ENCODE data around the gene TSLP.

TSLP gene

GRCh38 chr5:111095982-111096381 is 24.5 kb downstream of the TSLP start:
- peaks cover 5% of the 10 kb centered on the region for H3K79me2 ChIP-seq (ENCODE audit: control insufficient read depth, insufficient read depth, low read length, poor library complexity)
- no peak overlapping the region for H2AK5ac ChIP-seq (ENCODE audit: low read length)
- no peaks in the 10 kb centered on the region for H3K9me3 ChIP-seq (ENCODE audit: insufficient read depth, low read depth, low read length)
- H3K36me3 ChIP-seq (ENCODE audit: control insufficient read depth in 1 of 2, insufficient read depth in 2 of 2, low read length in 2 of 2): peaks cover 1 to 8% of the 10 kb centered on the region in 2 experiments
- no peak overlapping the region for H2AFZ ChIP-seq (ENCODE audit: insufficient read depth, low read length, poor library complexity)
- no peak for DNase-seq
- no peak overlapping the region for H3K4me2 ChIP-seq (ENCODE audit: low read length)
- no peak overlapping the region for H2BK120ac ChIP-seq (ENCODE audit: insufficient read depth, low read length, poor library complexity)
- H3K9ac ChIP-seq (ENCODE audit: low read length): no peak overlapping the region
- H3K18ac ChIP-seq (ENCODE audit: low read length): no peak overlapping the region
- no peak overlapping the region for H4K8ac ChIP-seq (ENCODE audit: low read depth, low read length)
- H3K4me1 ChIP-seq (ENCODE audit: control insufficient read depth in 1 of 2, insufficient read depth in 2 of 2, low read length in 2 of 2): no peaks in the 10 kb centered on the region
- no peak overlapping the region for H2BK5ac ChIP-seq (ENCODE audit: low read depth, low read length, poor library complexity)
- no peak overlapping the region for H4K91ac ChIP-seq (ENCODE audit: low read depth, low read length)
- peaks cover 4% of the 10 kb centered on the region for H3K79me1 ChIP-seq (ENCODE audit: low read length)
- H3K4me3 ChIP-seq (ENCODE audit: low read depth, low read length): no peak overlapping the region
- H2BK12ac ChIP-seq (ENCODE audit: low read length): no peak overlapping the region
- H3K27ac ChIP-seq (ENCODE audit: low read depth, low read length): no peak overlapping the region
- H3K4ac ChIP-seq (ENCODE audit: low read depth, low read length): no peak overlapping the region
- no peak overlapping the region for H3K14ac ChIP-seq (ENCODE audit: low read length)
- H4K12ac ChIP-seq (ENCODE audit: low read depth, low read length): no peak overlapping the region
- WGBS (ENCODE audit: extremely low coverage, insufficient coverage, insufficient read length): no CpG with 5 or more reads among the region's 1 CpG
- no peaks in the 10 kb centered on the region for H3K27me3 ChIP-seq (ENCODE audit: insufficient read depth, low read length)
- H3K23ac ChIP-seq (ENCODE audit: low read length): no peak overlapping the region

- Histone ChIP-seq H3K4me2 (ENCODE audit: low read length) (no peak overlapping the region), H3K36me3 (ENCODE audit: control insufficient read depth in 1 of 2, insufficient read depth in 2 of 2, low read length in 2 of 2) (peaks cover 1 to 11% of the 10 kb centered on the region in 2 experiments), H3K79me2 (ENCODE audit: control insufficient read depth, insufficient read depth, low read length, poor library complexity) (no peaks in the 10 kb centered on the region), H4K91ac (ENCODE audit: low read depth, low read length) (no peak overlapping the region), H3K9ac (ENCODE audit: low read length) (no peak overlapping the region), H2BK120ac (ENCODE audit: insufficient read depth, low read length, poor library complexity) (no peak overlapping the region), H3K79me1 (ENCODE audit: low read length) (no peaks in the 10 kb centered on the region), H3K23ac (ENCODE audit: low read length) (no peak overlapping the region), H2AFZ (ENCODE audit: insufficient read depth, low read length, poor library complexity) (no peak overlapping the region), H2BK12ac (ENCODE audit: low read length) (no peak overlapping the region), H3K4me3 (ENCODE audit: low read depth, low read length) (no peak overlapping the region), H3K27ac (ENCODE audit: low read depth, low read length) (no peak overlapping the region), H3K14ac (ENCODE audit: low read length) (no peak overlapping the region), H4K12ac (ENCODE audit: low read depth, low read length) (no peak overlapping the region), H3K27me3 (ENCODE audit: insufficient read depth, low read length) (no peaks in the 10 kb centered on the region), H4K8ac (ENCODE audit: low read depth, low read length) (no peak overlapping the region), H3K18ac (ENCODE audit: low read length) (no peak overlapping the region), H2BK5ac (ENCODE audit: low read depth, low read length, poor library complexity) (no peak overlapping the region), H3K4me1 (ENCODE audit: control insufficient read depth in 1 of 2, insufficient read depth in 2 of 2, low read length in 2 of 2) (no peaks in the 10 kb centered on the region), H3K4ac (ENCODE audit: low read depth, low read length) (no peak overlapping the region), H3K9me3 (ENCODE audit: insufficient read depth, low read depth, low read length) (no peaks in the 10 kb centered on the region), H2AK5ac (ENCODE audit: low read length) (no peak overlapping the region)
- no CpG with 5 or more reads among the region's 1 CpG for WGBS (ENCODE audit: extremely low coverage, insufficient coverage, insufficient read length)
- DNase-seq: no peak
These were observed 27.7 kb downstream of the TSLP start for GRCh38 chr5:111099058-111099778.

GRCh38 chr5:111106320-111106948 is 34.9 kb downstream of the TSLP start:
- Histone ChIP-seq H2AK5ac (ENCODE audit: low read length) (no peak overlapping the region), H3K36me3 (ENCODE audit: control insufficient read depth in 1 of 2, insufficient read depth in 2 of 2, low read length in 2 of 2) (peaks cover 0 to 6% of the 10 kb centered on the region in 2 experiments), H3K23ac (ENCODE audit: low read length) (no peak overlapping the region), H3K4me3 (ENCODE audit: low read depth, low read length) (no peak overlapping the region), H3K27me3 (ENCODE audit: insufficient read depth, low read length) (no peaks in the 10 kb centered on the region), H3K14ac (ENCODE audit: low read length) (no peak overlapping the region), H3K79me2 (ENCODE audit: control insufficient read depth, insufficient read depth, low read length, poor library complexity) (no peaks in the 10 kb centered on the region), H3K9ac (ENCODE audit: low read length) (no peak overlapping the region), H2AFZ (ENCODE audit: insufficient read depth, low read length, poor library complexity) (no peak overlapping the region), H3K4ac (ENCODE audit: low read depth, low read length) (no peak overlapping the region), H3K4me2 (ENCODE audit: low read length) (no peak overlapping the region), H3K9me3 (ENCODE audit: insufficient read depth, low read depth, low read length) (no peaks in the 10 kb centered on the region), H4K8ac (ENCODE audit: low read depth, low read length) (no peak overlapping the region), H2BK5ac (ENCODE audit: low read depth, low read length, poor library complexity) (no peak overlapping the region), H3K79me1 (ENCODE audit: low read length) (no peaks in the 10 kb centered on the region), H2BK120ac (ENCODE audit: insufficient read depth, low read length, poor library complexity) (no peak overlapping the region), H4K12ac (ENCODE audit: low read depth, low read length) (no peak overlapping the region), H4K91ac (ENCODE audit: low read depth, low read length) (no peak overlapping the region), H3K4me1 (ENCODE audit: control insufficient read depth in 1 of 2, insufficient read depth in 2 of 2, low read length in 2 of 2) (no peaks in the 10 kb centered on the region), H3K27ac (ENCODE audit: low read depth, low read length) (no peak overlapping the region), H2BK12ac (ENCODE audit: low read length) (no peak overlapping the region), H3K18ac (ENCODE audit: low read length) (no peak overlapping the region)
- no peak for DNase-seq
- WGBS (ENCODE audit: extremely low coverage, insufficient coverage, insufficient read length): no CpG with 5 or more reads among the region's 2 CpGs

- no peak overlapping the region for H3K18ac ChIP-seq (ENCODE audit: low read length)
- H4K12ac ChIP-seq (ENCODE audit: low read depth, low read length): no peak overlapping the region
- H3K27ac ChIP-seq (ENCODE audit: low read depth, low read length): no peak overlapping the region
- no peak overlapping the region for H3K4ac ChIP-seq (ENCODE audit: low read depth, low read length)
- H2BK120ac ChIP-seq (ENCODE audit: insufficient read depth, low read length, poor library complexity): no peak overlapping the region
- H4K91ac ChIP-seq (ENCODE audit: low read depth, low read length): no peak overlapping the region
- no peak overlapping the region for H4K8ac ChIP-seq (ENCODE audit: low read depth, low read length)
- no peak overlapping the region for H3K14ac ChIP-seq (ENCODE audit: low read length)
- no peak overlapping the region for H3K4me2 ChIP-seq (ENCODE audit: low read length)
- H3K4me1 ChIP-seq (ENCODE audit: control insufficient read depth in 1 of 2, insufficient read depth in 2 of 2, low read length in 2 of 2): no peaks in the 10 kb centered on the region
- H2BK5ac ChIP-seq (ENCODE audit: low read depth, low read length, poor library complexity): no peak overlapping the region
- no peak overlapping the region for H2AK5ac ChIP-seq (ENCODE audit: low read length)
- H3K27me3 ChIP-seq (ENCODE audit: insufficient read depth, low read length): no peaks in the 10 kb centered on the region
- no peak overlapping the region for H3K23ac ChIP-seq (ENCODE audit: low read length)
- H2AFZ ChIP-seq (ENCODE audit: insufficient read depth, low read length, poor library complexity): no peak overlapping the region
- peak in 1 of 2 donors; percentile 4 for DNase-seq
- H3K4me3 ChIP-seq (ENCODE audit: low read depth, low read length): no peak overlapping the region
- no peaks in the 10 kb centered on the region for H3K9me3 ChIP-seq (ENCODE audit: insufficient read depth, low read depth, low read length)
- WGBS (ENCODE audit: extremely low coverage, insufficient coverage, insufficient read length): no CpG with 5 or more reads among the region's 2 CpGs
- no peak overlapping the region for H3K9ac ChIP-seq (ENCODE audit: low read length)
- H3K79me2 ChIP-seq (ENCODE audit: control insufficient read depth, insufficient read depth, low read length, poor library complexity): no peaks in the 10 kb centered on the region
- H3K36me3 ChIP-seq (ENCODE audit: control insufficient read depth in 1 of 2, insufficient read depth in 2 of 2, low read length in 2 of 2): peaks cover 0 to 6% of the 10 kb centered on the region in 2 experiments
- H3K79me1 ChIP-seq (ENCODE audit: low read length): no peaks in the 10 kb centered on the region
- no peak overlapping the region for H2BK12ac ChIP-seq (ENCODE audit: low read length)
These were observed 35.9 kb downstream of the TSLP start for GRCh38 chr5:111107371-111107770.
